ENCODE results near the gene MTM1. TPM values are rescaled to one million over a fixed set of nuclear protein-coding genes. Genes with fewer than 3 reads are reported as not detected.

The MTM1 gene
- total RNA-seq, 1 experiment from 2014 or later, result 6.4 TPM

GRCh38 chrX:150690126-150690525, 121.7 kb downstream of the MTM1 start:
- Histone ChIP-seq H4K8ac (replicated peaks; ENCODE audit: insufficient read length, low read depth, low read length) (no peak overlapping the region), H3K23ac (ENCODE audit: insufficient read length, low read depth, low read length) (no peak overlapping the region), H2BK120ac (ENCODE audit: low read depth, low read length, poor library complexity, severe bottlenecking) (no peak overlapping the region), H2BK12ac (ENCODE audit: insufficient read length, low read depth, low read length) (no peak overlapping the region), H3K4me2 (ENCODE audit: insufficient read depth, insufficient read length, low read length) (no peak overlapping the region), H2BK20ac (ENCODE audit: low read depth, low read length, poor library complexity, severe bottlenecking) (no peak overlapping the region), H4K5ac (ENCODE audit: insufficient read length, low read depth, low read length) (no peak overlapping the region), H4K20me1 (ENCODE audit: control insufficient read depth, insufficient read depth, insufficient read length) (no peaks in the 10 kb centered on the region), H3K27ac (ENCODE audit: insufficient read length, low read depth, low read length) (no peak overlapping the region), H3T11ph (ENCODE audit: low read length) (no peak overlapping the region), H3K79me1 (ENCODE audit: insufficient read depth, low read depth, low read length, poor library complexity, severe bottlenecking) (no peaks in the 10 kb centered on the region), H3K14ac (ENCODE audit: insufficient read depth, low read length) (no peak overlapping the region), H3K9me3 (ENCODE audit: control insufficient read depth, low read depth, low read length) (peaks cover 6% of the 10 kb centered on the region), H2AFZ (ENCODE audit: low read length) (no peak overlapping the region), H3K18ac (ENCODE audit: insufficient read length, low read depth, low read length) (no peak overlapping the region), H3K23me2 (ENCODE audit: insufficient read length, low read depth, low read length, poor library complexity, severe bottlenecking) (peaks cover 9% of the 10 kb centered on the region), H3K4me1 (ENCODE audit: insufficient read depth, low read length) (peaks cover 6% of the 10 kb centered on the region; the same call in 1 of the 2 replicates), H3K4ac (ENCODE audit: low read depth, low read length) (no peak overlapping the region), H3K9ac (ENCODE audit: extremely low read depth, insufficient read length, low read length) (no peak overlapping the region), H2AK5ac (ENCODE audit: insufficient read length, low read length) (no peak overlapping the region), H4K91ac (ENCODE audit: insufficient read length, low read depth, low read length) (no peak overlapping the region), H3K79me2 (ENCODE audit: insufficient read depth, low read length) (no peaks in the 10 kb centered on the region), H3K56ac (ENCODE audit: insufficient read length, low read depth, low read length) (no peak overlapping the region), H2BK15ac (ENCODE audit: low read depth, low read length) (no peak overlapping the region), H2BK5ac (ENCODE audit: insufficient read length, low read length) (no peak overlapping the region), H3K27me3 (ENCODE audit: insufficient read depth, low read length) (no peaks in the 10 kb centered on the region)
- no peak for TF ChIP-seq CTCF (conservative IDR thresholded peaks at IDR 0.05)
- no peak for DNase-seq
- H3K4me3 Mint-ChIP-seq, result no peak overlapping the region
- H3K4me1 Mint-ChIP-seq, result peaks cover 20 to 21% of the 10 kb centered on the region in 2 experiments
- H3K36me3 Mint-ChIP-seq (ENCODE audit: insufficient read depth in 1 of 3, low read depth in 3 of 3), result peaks cover 9 to 20% (median 10%) of the 10 kb centered on the region in 3 experiments; a peak in 6 of 7 replicates
- H3K27ac Mint-ChIP-seq, result no peak overlapping the region
- peaks cover 75 to 81% of the 10 kb centered on the region in 2 experiments for H3K9me3 Mint-ChIP-seq
- H3K27me3 Mint-ChIP-seq (ENCODE audit: low read depth), result peaks cover 2% of the 10 kb centered on the region; the same call in 1 of the 2 replicates

Data from H9 (cell line).